Osteocyte (in vitro differentiated cells): ENCODE measurements around the gene MYO7B. TPM values are rescaled to one million over a fixed set of nuclear protein-coding genes. Genes with fewer than 3 reads are reported as not detected.

Experiments used
- DNase-seq: peaks from one replicate; pipeline ENCODE4 v3.0.0; 2021; ENCODE audit warnings: mixed read lengths; ENCODE audit not compliant: unreplicated experiment; ENCODE audit errors: extremely low spot score
- H3K27ac Mint-ChIP-seq: one replicate; pipeline ENCODE4 v1.8.0; 2021; ENCODE audit warnings: mild to moderate bottlenecking, mixed read lengths; ENCODE audit not compliant: unreplicated experiment
- H3K27me3 Mint-ChIP-seq: one replicate; pipeline ENCODE4 v1.8.0; 2021; ENCODE audit warnings: mixed read lengths; ENCODE audit not compliant: unreplicated experiment
- H3K36me3 Mint-ChIP-seq: one replicate; pipeline ENCODE4 v1.8.0; 2021; ENCODE audit warnings: mixed read lengths; ENCODE audit not compliant: unreplicated experiment
- H3K4me1 Mint-ChIP-seq: one replicate; pipeline ENCODE4 v1.8.0; 2021; ENCODE audit warnings: mixed read lengths; ENCODE audit not compliant: unreplicated experiment
- H3K4me3 Mint-ChIP-seq: one replicate; pipeline ENCODE4 v1.8.0; 2021; ENCODE audit warnings: mild to moderate bottlenecking, moderate library complexity, mixed read lengths; ENCODE audit not compliant: unreplicated experiment
- H3K9me3 Mint-ChIP-seq: one replicate; pipeline ENCODE4 v1.8.0; 2021; ENCODE audit warnings: mixed read lengths; ENCODE audit not compliant: unreplicated experiment
- total RNA-seq: library from RNA; stranded (reverse); gene quantifications from 2 replicates; pipeline ENCODE4 v1.2.1, GENCODE V29; 2021
- TF ChIP-seq, protein P1 (sequence below): fragments of 200-600 bp; sonication (generic); IDR thresholded peaks from 2 replicates; pipeline ENCODE4 v1.5.0; 2021; ENCODE audit warnings: antibody characterized with exemption, mild to moderate bottlenecking, moderate library complexity

MYO7B gene
- total RNA-seq, 1 donor from 2014 or later, result not detected

DNA sequence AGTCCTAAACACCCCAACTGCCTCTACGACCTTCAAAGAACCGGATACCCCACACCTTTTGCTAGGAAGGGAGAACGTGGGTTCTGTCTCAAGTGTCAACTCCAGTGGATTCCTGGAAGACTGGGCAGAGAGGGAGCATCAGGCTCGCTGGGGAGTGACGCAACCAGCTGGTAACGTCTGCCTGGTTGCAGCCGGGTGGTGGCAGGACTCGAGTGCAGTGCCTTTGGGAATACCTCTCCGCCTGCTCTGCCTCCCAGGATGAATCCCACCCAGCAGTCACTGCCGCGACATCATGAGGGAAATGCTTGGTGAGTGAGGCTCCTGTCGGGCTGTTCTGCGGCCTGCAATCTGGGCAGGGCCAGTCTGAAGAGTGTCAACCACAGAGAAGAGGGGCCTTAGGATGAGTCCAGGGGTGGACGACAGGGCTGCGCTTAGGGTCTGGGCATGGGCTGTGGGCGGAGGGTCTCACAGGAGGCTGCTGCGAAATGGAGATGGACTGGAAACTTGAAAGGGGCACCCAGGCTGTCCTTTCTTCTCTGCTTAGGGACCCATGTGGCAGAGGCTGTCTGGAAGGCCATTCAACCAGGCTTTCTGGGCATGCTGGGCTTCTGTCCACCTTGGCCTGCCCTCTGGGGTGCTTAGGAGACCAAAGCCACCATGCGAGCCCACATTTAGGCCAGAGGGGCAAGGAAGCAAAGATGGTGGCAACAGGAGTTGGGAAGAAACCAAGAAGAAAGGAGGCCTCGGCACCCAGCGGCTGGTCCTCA lies 123.3 kb downstream of the MYO7B start:
- Mint-ChIP-seq H3K36me3 (peaks cover 1% of the 10 kb centered on the region), H3K4me3 (no peak overlapping the region), H3K27ac (no peak overlapping the region), H3K9me3 (no peaks in the 10 kb centered on the region), H3K4me1 (peaks cover 44% of the 10 kb centered on the region), H3K27me3 (no peaks in the 10 kb centered on the region)
- TF ChIP-seq, protein P1, sequence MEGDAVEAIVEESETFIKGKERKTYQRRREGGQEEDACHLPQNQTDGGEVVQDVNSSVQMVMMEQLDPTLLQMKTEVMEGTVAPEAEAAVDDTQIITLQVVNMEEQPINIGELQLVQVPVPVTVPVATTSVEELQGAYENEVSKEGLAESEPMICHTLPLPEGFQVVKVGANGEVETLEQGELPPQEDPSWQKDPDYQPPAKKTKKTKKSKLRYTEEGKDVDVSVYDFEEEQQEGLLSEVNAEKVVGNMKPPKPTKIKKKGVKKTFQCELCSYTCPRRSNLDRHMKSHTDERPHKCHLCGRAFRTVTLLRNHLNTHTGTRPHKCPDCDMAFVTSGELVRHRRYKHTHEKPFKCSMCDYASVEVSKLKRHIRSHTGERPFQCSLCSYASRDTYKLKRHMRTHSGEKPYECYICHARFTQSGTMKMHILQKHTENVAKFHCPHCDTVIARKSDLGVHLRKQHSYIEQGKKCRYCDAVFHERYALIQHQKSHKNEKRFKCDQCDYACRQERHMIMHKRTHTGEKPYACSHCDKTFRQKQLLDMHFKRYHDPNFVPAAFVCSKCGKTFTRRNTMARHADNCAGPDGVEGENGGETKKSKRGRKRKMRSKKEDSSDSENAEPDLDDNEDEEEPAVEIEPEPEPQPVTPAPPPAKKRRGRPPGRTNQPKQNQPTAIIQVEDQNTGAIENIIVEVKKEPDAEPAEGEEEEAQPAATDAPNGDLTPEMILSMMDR, result no peak
- no peak for DNase-seq

DNA sequence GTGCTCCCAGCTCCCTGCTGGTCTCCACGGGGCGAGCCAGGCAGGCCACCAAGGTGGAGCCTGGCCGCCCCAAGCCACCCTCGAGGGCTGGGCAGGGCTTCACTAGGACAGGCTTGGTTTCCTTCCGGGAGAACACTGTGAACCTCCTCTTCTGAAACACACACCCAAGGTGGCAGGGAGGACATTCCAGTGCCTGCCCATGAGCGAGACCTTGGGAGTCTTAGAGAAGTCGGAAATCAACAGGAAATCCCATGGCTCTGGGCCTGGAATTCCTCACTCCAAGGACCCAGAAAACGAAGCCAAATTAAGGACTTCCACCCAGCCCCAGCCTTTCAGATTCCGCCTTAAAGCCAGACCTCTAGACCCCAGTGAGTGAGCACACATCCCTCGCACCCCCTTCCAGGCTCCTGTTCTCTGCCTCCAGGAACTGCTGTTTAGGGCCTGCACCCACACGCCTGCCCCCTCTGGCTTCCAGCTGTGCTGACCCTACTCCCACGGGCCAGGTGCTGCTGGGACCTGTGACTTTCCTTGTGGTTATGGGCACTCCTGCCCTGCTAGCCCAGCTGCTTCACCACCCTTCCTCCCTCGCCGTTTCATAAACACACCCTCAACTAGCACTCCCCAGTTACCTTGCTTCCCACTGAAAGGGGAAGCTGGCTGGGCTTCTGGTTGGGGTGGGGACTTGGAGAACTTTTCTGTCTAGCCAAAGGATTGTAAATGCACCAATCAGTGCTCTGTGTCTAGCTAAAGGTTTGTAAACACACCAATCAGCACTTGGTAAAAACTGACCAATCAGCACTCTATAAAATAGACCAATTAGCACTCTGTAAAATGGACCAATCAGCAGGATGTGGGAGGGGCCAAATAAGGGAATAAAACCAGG lies 124.2 kb downstream of the MYO7B start:
- DNase-seq, result no peak

DNA sequence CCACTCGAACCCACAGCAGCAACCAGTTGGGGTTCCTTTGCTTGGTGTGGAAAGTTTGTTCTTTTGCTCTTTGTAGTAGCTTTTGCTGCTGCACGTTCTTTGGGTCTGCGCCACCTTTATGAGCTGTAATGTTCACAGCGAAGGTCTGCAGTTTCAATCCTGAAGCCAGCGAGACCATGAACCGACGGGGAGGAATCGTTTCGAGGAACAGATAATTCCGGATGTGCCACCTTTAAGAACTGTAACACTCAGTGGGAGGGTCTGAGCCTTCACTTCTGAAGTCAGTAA lies 124.8 kb downstream of the MYO7B start:
- Mint-ChIP-seq H3K27me3 (no peaks in the 10 kb centered on the region), H3K36me3 (peaks cover 4% of the 10 kb centered on the region), H3K4me3 (no peak overlapping the region), H3K9me3 (no peaks in the 10 kb centered on the region), H3K4me1 (peaks cover 47% of the 10 kb centered on the region), H3K27ac (no peak overlapping the region)
- DNase-seq, result no peak
- TF ChIP-seq, protein P1, result no peak

More for the DNA sequence above, 124.2 kb downstream of the MYO7B start:
- Mint-ChIP-seq H3K4me3 (no peak overlapping the region), H3K4me1 (peaks cover 47% of the 10 kb centered on the region), H3K27me3 (no peaks in the 10 kb centered on the region), H3K36me3 (peaks cover 1% of the 10 kb centered on the region), H3K27ac (no peak overlapping the region), H3K9me3 (no peaks in the 10 kb centered on the region)
- TF ChIP-seq, protein P1, result no peak

DNA sequence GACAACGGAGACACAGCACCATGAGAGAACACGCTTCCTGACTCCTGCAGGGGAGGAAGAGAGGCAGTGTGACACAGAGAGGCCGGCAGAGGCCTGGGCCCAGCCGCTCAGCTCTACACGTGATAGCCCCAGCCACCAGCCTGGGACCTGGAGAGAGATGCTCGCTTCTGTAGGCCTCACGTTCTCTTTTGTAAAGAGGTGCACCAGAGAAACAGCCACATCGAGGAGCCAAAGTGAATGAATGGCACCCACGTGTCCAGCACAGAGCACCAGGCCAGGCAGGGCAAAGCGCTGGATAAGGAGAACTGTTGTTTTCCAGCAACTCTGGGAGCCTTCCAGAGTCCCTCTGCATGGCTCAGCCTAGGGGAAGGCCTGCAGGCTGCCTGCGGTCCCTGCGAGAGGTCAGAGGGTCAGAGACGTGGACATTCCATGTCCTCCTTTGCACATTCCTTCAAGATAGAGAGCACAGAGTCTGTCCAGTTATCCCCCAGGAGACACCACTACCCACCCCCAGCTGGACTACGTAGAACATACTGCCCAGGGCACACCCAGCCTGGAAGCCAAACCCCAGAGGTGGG lies 125.7 kb downstream of the MYO7B start:
- Mint-ChIP-seq H3K27me3 (no peaks in the 10 kb centered on the region), H3K36me3 (peaks cover 4% of the 10 kb centered on the region), H3K4me1 (peaks cover 47% of the 10 kb centered on the region), H3K4me3 (no peak overlapping the region), H3K9me3 (no peaks in the 10 kb centered on the region), H3K27ac (peak overlapping the region; percentile 8)
- no peak for DNase-seq
- TF ChIP-seq, protein P1, result no peak
